GM10266 (cell line): ENCODE measurements around the gene USP53.

Experiments used
- DNase-seq: peaks from one replicate; pipeline ENCODE4 v3.0.0; 2012; ENCODE audit errors: extremely low spot score
- CTCF ChIP-seq: IDR thresholded peaks from 2 replicates; pipeline ENCODE4 v1.5.1; 2012; ENCODE audit warnings: mild to moderate bottlenecking, low read depth; ENCODE audit not compliant: control insufficient read depth, insufficient read depth; ENCODE audit errors: missing control alignments

Gene USP53

GRCh38 chr4:119303587-119304305 is 91.2 kb downstream of the USP53 start:
- DNase-seq = no peak
- no peak for TF ChIP-seq CTCF

- no peak for TF ChIP-seq CTCF
- DNase-seq = no peak
These were observed 91.9 kb downstream of the USP53 start for GRCh38 chr4:119304431-119304830.

GRCh38 chr4:119307606-119308005 is 95.1 kb downstream of the USP53 start:
- TF ChIP-seq CTCF = no peak

GRCh38 chr4:119310826-119311225 is 98.3 kb downstream of the USP53 start:
- no peak for TF ChIP-seq CTCF
- DNase-seq = no peak

More at GRCh38 chr4:119307606-119308005, 95.1 kb downstream of the USP53 start:
- no peak for DNase-seq

GRCh38 chr4:119313237-119313636 is 100.7 kb downstream of the USP53 start:
- TF ChIP-seq CTCF = no peak
- no peak for DNase-seq

- DNase-seq = peak; percentile 11
- peak; percentile 52 for TF ChIP-seq CTCF
These were observed 101.8 kb downstream of the USP53 start for GRCh38 chr4:119314356-119314755.

- TF ChIP-seq CTCF = no peak
- no peak for DNase-seq
These were observed 102.5 kb downstream of the USP53 start for GRCh38 chr4:119315036-119315435.
